ENCODE results near the gene PTPRD.
A peak's percentile ranks its signal among the peaks of the same experiment; 100 is the strongest.

PTPRD gene

DNA sequence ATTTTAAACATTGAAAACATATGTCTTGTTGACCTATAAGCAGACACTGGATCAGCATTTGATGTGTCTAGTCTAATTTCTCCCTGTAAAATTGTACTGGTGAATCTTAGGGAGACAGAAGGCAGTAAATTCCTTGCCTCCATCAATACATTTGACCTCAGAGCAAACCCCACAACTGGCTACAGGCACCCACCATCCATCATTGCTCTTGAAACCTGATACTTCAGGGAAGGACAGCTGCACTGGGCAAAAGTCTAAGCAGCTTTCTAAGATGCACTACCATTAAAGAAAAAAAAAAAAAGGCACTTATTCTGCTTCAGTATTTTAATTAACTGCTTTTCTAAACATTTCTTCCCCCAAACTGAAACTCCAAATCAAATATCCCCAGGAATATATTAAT lies 1761.9 kb downstream of the PTPRD start:
- DNase-seq: peak; percentile 54

DNA sequence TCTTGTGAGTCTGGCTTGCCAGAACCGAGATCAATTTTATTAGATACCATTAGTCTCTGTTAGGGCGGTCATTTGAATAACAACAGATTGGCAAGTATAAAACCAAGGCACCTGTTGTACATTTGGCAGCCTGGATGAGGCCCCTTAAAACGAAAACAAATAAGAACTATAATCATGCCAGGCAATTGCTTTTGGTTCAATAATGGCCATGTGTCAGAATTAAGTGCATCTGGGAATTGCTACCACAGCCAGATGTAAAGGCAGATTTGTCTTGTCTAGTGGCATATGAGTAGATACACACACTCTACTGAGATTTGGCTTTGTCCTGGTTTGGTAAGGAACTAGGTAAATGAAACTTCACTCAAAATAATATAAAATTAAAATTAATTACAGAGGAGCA lies 1767.0 kb downstream of the PTPRD start:
- DNase-seq: peak; percentile 91

GRCh38 chr9:8845376-8845775 lies 1767.4 kb downstream of the PTPRD start:
- peak; percentile 79 for DNase-seq

DNA sequence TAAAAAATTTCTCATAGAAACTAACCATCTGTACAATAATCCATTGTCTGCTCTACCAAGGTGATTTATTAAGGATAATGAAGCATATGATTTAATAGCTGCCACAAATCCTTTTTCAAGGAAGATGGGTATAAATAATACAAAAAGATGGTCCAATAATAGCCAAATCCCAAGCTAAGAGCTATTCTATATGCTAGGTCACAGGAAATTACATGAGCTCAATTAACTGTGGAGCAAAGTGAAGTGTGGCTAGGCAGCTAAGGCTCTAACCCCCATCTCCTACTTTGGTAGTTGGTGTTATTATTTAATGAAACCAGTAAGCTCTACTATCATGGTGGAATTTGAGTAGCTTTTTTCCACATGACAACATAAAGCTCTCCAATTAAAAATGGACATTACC lies 1768.3 kb downstream of the PTPRD start:
- DNase-seq: no peak

DNA sequence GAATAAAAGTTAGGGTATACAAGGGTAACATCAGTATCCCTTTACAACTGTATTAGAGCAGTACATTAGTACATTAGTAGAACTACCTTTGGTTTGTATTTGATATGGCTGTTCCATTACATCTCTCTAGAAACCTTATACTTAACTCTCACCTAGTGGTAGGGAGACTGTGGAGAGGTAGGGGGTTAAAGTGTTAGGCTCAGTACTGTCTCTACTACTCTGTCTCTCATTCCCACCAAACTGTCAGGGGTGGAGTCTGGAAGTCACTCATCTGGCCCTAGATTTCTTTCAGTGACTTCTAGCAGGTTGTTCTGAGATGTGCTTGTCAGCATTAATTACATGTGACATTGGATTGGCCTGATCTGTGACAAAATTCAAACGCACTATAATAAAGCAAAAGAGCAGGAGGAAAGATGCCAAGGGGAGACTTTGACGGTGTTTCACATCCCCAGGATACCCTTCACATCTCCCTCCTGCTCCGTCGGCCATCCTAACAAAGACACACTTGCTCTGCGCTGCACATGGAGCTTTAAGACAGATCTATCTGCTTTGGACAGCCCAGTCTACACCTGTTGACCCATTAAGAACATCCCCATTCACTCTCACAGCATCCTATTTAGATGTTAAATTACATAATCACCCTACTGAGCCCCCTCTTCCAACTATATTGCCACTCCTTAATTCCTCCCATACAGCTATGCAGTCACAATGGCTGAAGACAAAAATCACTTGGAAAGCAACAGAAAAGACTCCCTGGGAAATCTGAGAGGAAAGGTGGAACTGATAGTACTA lies 1770.2 kb downstream of the PTPRD start:
- no peak for DNase-seq

DNA sequence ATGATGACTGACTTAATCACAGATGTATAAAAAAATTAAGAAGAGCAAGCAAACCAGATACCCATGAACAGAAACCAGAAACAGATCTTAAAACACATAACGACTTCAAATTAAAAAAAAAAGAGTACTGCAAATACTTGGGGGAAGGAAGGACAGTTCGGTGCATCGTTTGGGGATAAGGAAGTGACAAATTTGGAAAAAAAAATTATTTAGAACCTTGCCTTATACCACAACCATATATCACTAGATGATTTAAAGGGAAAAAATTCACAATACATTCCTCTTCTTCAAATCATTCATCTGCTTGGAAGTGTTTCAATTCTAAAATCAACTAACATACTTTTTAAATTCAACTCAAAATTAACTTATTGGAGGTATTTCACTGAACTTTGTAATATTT lies 1774.7 kb downstream of the PTPRD start:
- no peak for DNase-seq

DNA sequence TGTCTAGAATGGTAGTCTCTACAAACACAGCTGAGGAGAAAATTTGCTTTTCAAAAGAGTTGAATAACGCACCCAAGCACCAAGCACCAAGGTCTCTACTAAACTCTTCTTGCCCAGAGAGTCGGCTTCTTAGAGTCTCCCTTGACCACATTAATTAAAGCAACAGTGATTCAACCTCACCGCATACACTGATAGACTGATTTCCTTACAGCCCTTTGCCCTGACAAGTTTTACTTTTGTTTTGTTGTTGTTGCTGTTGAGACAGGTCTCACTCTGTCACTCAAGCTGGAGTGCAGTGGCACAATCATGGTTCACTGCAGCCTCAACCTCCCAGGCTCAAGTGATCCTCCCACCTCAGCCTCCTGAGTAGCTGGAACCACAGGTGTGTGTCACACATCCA lies 1777.5 kb downstream of the PTPRD start:
- no peak for DNase-seq

GRCh38 chr9:8832955-8833354 lies 1779.8 kb downstream of the PTPRD start:
- no peak for DNase-seq

DNA sequence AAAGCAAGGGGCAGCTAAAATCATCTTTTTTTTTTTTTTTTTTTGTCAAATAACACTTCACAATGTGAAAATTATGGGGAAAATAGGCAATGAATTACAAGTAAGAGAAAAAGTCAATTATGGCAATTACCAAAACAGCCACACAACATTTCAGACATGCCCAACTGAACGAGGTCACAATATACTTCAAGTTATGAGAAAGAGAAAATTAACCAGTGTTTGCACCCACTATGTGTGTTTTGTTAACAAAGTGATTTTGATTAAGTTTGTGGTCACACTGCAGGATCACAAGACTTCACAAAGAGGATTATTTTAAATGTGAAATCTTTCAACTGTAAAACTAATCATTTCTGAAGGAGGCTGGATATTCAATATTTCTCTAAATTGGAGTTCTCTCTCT lies 1780.4 kb downstream of the PTPRD start:
- no peak for DNase-seq

GRCh38 chr9:8831568-8831967 lies 1781.2 kb downstream of the PTPRD start:
- no peak for DNase-seq

GRCh38 chr9:8826281-8826680 lies 1786.5 kb downstream of the PTPRD start:
- DNase-seq: no peak

- DNase-seq: no peak
These were observed 1787.1 kb downstream of the PTPRD start for GRCh38 chr9:8825585-8826147.

- no peak for DNase-seq
These were observed 1789.5 kb downstream of the PTPRD start for GRCh38 chr9:8823131-8823895.

DNA sequence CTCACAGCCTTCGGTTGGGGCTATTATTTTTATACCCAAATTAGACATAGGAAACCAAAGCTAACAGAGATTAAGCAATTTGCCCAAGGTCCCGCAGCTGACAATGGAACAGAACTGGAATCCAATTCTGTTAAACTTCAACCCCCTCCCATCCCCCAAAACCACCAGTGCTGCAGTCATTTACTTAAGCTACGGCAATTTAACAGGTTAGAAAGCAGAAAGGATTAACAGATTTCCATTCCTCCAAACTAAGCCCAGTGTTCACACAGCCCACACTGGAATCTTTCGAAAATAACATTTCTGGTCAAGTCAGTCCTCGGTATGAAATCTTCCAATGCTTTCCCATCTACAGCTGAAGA lies 1790.2 kb downstream of the PTPRD start:
- DNase-seq: no peak

GRCh38 chr9:8821910-8822666 lies 1790.7 kb downstream of the PTPRD start:
- DNase-seq: no peak

DNA sequence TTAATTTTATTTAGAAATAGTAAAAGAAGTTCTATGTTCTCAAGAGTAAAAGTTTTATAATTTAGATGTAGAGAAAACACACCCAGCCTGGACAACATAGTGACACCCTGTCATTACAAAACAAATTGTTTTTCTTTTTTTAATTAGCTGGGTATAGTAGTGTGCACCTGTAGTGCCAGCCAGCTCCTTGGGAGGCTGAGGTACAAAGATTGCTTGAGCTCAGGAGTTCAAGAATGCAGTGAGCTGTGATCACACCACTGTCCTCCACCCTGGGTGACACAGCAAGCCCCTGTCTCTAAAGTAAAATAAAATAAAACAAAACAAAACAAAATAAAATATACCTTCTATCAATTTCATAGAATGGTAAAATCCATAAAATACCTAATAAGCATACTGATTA lies 1795.5 kb downstream of the PTPRD start:
- no peak for DNase-seq

GRCh38 chr9:8816361-8816760 lies 1796.4 kb downstream of the PTPRD start:
- peak; percentile 40 for DNase-seq

DNA sequence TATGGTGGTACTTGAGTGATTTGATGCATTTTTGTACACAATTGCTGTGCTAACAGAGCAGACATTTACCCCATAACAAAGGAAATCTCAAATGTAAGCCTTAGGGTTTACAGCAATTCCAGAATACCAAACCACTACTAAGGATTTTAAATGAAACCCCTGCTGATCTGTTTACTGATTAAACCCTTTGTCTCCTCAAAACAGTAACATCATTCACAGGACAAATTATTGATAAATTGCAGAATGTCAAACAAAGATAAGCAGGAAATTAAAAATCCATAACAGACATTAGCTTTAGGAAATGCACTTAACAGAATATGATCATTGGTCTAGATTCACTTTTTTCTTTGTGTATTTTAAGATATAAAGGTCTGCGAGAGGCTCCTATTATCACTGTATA lies 1796.9 kb downstream of the PTPRD start:
- DNase-seq: no peak

DNA sequence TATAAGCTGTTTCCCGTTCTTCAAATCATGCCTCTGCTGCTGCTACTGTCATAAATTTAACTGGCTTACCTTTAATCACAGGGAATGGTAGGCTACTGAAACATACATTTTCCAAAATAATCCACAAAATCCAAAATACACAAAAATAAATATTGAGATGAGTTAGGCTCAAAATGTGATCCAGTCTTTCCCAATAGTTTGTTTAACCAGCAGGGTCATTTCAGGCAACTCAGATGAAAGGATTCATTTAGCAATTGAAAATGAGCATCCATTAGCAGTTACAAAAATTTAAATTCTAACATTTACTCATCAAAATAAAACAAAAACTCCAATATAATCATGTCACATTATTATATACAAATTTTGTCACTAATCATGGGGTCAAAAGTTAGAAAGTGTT lies 1797.6 kb downstream of the PTPRD start:
- DNase-seq: no peak

DNA sequence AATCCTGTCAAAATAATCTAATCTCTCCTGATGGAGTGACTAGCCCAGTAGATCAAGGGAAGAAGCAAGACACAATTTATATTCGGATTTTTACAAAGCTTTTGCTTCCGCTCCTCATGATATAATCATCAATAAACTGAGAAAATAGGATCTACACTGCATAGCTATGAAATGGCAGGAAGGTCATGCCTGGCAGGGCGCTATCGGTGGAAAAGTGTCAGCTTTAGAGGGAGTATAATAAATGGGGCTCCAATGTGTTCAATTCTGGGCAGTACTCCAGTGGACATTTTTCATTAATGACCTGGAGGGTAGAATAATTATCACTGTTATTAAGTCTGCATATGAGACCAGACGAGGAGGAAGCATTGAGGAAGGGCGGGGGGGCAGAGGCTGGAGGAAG lies 1799.9 kb downstream of the PTPRD start:
- DNase-seq: no peak

DNA sequence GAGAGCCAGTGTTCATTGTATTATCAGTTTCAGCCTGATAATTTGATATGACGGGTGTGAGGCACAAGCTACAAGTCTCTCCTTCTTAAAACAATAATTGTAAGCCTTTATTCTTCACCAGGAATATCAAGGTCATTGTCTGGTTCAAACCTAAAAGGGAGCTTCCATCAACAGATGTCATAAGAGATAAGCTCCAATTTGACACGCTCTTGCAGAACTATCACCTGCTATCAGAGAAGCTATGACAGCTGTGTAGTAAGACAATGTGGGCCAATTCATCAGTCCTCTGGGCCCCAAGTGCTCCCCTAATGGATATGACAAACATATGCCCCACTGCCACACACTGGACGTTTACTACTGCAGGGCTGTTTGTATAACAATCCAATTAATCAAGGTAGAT lies 1803.1 kb downstream of the PTPRD start:
- DNase-seq: no peak

- DNase-seq: no peak
These were observed 1806.7 kb downstream of the PTPRD start for GRCh38 chr9:8806150-8806549.

DNA sequence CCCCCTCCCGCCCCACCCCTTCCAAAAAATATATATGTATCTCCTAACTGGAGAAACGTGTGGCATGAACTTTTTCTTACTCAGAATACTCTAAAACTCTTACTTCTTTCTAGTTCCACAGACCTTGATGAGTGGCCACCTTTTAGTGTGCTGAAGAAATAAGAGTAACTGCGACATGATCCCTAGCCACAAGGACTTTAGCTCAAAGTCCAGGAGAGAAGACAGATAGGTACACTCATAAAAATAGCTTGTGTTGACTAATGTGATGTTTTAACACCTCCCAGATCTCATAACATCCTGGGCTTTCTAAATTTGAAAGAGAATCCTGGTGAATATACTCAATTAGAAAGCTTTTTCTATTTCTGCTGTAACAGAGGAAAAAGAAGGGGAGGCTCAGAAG lies 1808.2 kb downstream of the PTPRD start:
- DNase-seq: no peak

GRCh38 chr9:8802242-8802641 lies 1810.6 kb downstream of the PTPRD start:
- DNase-seq: no peak
